ENCODE results near the gene EEA1. TPM values are rescaled to one million over a fixed set of nuclear protein-coding genes. Genes with fewer than 3 reads are reported as not detected.

Gene EEA1
- total and polyA plus RNA-seq, 2 of the 8 experiments (the other 6 are each of a cell fraction or from before 2014, with no cell fraction given), result 1.0 to 18.8 TPM

GRCh38 chr12:92827836-92828431 is 101.2 kb downstream of the EEA1 start (continued):
- TF ChIP-seq EGR1 (IDR thresholded peaks at IDR 0.05; ENCODE audit: borderline replicate concordance, low read depth, low read length) (no peak), CBX8 (IDR thresholded peaks at IDR 0.05; ENCODE audit: borderline replicate concordance, low read depth, low read length) (no peak), RFX5 (IDR thresholded peaks at IDR 0.05; ENCODE audit: borderline replicate concordance, low read depth, low read length) (no peak), ATF3 (IDR thresholded peaks at IDR 0.05; ENCODE audit: insufficient read depth, low read depth, low read length) (no peak)

All from H1 (cell line).